Gastrocnemius medialis (tissue), 4 donors: Measurements from ENCODE around the gene APLN. TPM values are rescaled to one million over a fixed set of nuclear protein-coding genes. Genes with fewer than 3 reads are reported as not detected.
A peak's percentile ranks its signal among the peaks of the same experiment; 100 is the strongest.

Experiments used
- ATAC-seq, 2 donors: fragments of 150-250 bp; one replicate each; pipeline ENCODE4 v1.9.1; 2016
- DNase-seq, 2 donors: peaks; one replicate each; pipeline ENCODE4 v3.0.0-alpha.2; 2019
- H3K27ac ChIP-seq, 4 donors: fragments of 200-600 bp; sonication (generic); 1 replicate in 1 of 4; 2 replicates in 3 of 4; pipeline ENCODE4 v1.5.1; 2016 to 2018; ENCODE audit warnings: mild to moderate bottlenecking in 2 of 4, moderate library complexity in 1 of 4
- H3K27me3 ChIP-seq, 3 donors: fragments of 200-600 bp; sonication (generic) in 2 of 3; 1 replicate in 1 of 3; 2 replicates in 2 of 3; pipeline versions ENCODE4 v1.5.1 to v1.6.0; 2016 to 2019; ENCODE audit warnings: mild to moderate bottlenecking in 1 of 3, moderate library complexity in 1 of 3
- H3K36me3 ChIP-seq, 2 donors: fragments of 200-600 bp; sonication (generic) in 1 of 2; one replicate each; pipeline ENCODE4 v1.5.1; 2017 to 2018
- H3K4me1 ChIP-seq, 2 donors: fragments of 200-600 bp; sonication (generic) in 1 of 2; one replicate each; pipeline ENCODE4 v1.5.1; 2016 to 2017; ENCODE audit warnings: mild to moderate bottlenecking in 2 of 2
- H3K4me3 ChIP-seq, 4 donors: fragments of 200-600 bp; sonication (generic) in 3 of 4; 1 replicate in 1 of 4; 2 replicates in 3 of 4; pipeline ENCODE4 v1.5.1; 2016 to 2019; ENCODE audit warnings: mild to moderate bottlenecking in 2 of 4
- H3K9me3 ChIP-seq, 3 donors: fragments of 200-600 bp; sonication (generic) in 2 of 3; 1 replicate in 1 of 3; 2 replicates in 2 of 3; pipeline ENCODE4 v1.5.1; 2016 to 2019
- POLR2A ChIP-seq, 2 donors: fragments of 450-650 bp; IDR thresholded peaks; one replicate each; pipeline ENCODE4 v1.6.1; 2017; ENCODE audit warnings: antibody characterized with exemption in 2 of 2, mild to moderate bottlenecking in 2 of 2, moderate library complexity in 2 of 2
- in situ Hi-C, 4 donors: fragments of 200-750 bp; cut with MboI; loops; one replicate each; pipeline versions ENCODE4 v1.15.0 to v1.8.0; 2017; ENCODE audit warnings: low sequenced_read_pairs in 4 of 4
- intact Hi-C: fragments of 100-400 bp; cut with DNase I; formaldehyde crosslinking; loops from one replicate; pipeline ENCODE4 v1.15.1; 2023; ENCODE audit warnings: low total_unique reads
- total RNA-seq, 4 donors: library from RNA; depleted of rRNA; stranded (reverse); fragments of >200 nt; gene quantifications; one replicate each; pipeline versions ENCODE4 v1.1.0 to v1.2.3, GENCODE V29; 2016
- TF ChIP-seq, protein P1 (sequence below), 5 experiments: fragments of 450-650 bp in 3 of 5; fragments of 200-600 bp in 2 of 5; sonication (generic) in 2 of 5; IDR thresholded peaks in 4 of 5; conservative IDR thresholded peaks in 1 of 5; 1 replicate in 4 of 5; 2 replicates in 1 of 5; pipeline ENCODE4 v1.5.1; 2016 to 2019; ENCODE audit warnings: antibody characterized with exemption in 5 of 5, mild to moderate bottlenecking in 3 of 5, moderate library complexity in 3 of 5

The APLN gene
- total RNA-seq, 4 donors from 2014 or later, result not detected

DNA sequence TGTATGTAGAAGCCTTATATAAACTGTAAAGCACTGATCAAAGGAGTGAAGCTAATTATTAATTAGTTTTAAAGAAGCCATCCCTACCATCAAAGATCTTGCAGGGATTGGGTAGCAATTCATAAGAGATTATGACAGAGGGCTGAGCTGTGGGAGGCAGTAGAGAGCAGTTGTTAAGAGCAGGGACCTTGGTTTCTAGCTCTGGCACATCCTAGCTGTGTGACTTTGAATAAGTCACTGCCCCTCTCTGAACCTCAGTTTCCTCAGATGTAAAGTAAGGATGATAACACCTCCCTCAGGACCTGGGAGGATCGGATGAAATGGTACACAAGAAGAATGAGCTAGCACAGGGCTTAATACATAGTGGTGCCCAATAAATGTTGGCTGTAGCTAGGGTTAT, 45.4 kb downstream of the APLN start:
- Histone ChIP-seq H3K27ac (no peak overlapping the region), H3K4me3 (no peak overlapping the region), H3K4me1 (peaks cover 1 to 2% of the 10 kb centered on the region in 2 donors), H3K27me3 (no peaks in the 10 kb centered on the region), H3K36me3 (no peaks in the 10 kb centered on the region), H3K9me3 (no peaks in the 10 kb centered on the region)
- in situ Hi-C loops, result loop anchor here (10.0 to 25.0 kb wide), 4 partner anchors 115 to 455 kb away; partner anchors contain the start of gene ZDHHC9 (in 1 of the 4)
- TF ChIP-seq, protein P1, sequence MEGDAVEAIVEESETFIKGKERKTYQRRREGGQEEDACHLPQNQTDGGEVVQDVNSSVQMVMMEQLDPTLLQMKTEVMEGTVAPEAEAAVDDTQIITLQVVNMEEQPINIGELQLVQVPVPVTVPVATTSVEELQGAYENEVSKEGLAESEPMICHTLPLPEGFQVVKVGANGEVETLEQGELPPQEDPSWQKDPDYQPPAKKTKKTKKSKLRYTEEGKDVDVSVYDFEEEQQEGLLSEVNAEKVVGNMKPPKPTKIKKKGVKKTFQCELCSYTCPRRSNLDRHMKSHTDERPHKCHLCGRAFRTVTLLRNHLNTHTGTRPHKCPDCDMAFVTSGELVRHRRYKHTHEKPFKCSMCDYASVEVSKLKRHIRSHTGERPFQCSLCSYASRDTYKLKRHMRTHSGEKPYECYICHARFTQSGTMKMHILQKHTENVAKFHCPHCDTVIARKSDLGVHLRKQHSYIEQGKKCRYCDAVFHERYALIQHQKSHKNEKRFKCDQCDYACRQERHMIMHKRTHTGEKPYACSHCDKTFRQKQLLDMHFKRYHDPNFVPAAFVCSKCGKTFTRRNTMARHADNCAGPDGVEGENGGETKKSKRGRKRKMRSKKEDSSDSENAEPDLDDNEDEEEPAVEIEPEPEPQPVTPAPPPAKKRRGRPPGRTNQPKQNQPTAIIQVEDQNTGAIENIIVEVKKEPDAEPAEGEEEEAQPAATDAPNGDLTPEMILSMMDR (IDR thresholded peaks at IDR 0.05 in 4 of 5, conservative IDR thresholded peaks at IDR 0.05 in 1 of 5), result no peak
- no peak for TF ChIP-seq POLR2A (IDR thresholded peaks at IDR 0.05)
- ATAC-seq (no peak), DNase-seq (no peak)
- intact Hi-C loops, result loop anchor here (5.0 to 10.0 kb wide), 3 partner anchors 43 to 315 kb away; partner anchors contain the start of genes APLN and ZDHHC9

DNA sequence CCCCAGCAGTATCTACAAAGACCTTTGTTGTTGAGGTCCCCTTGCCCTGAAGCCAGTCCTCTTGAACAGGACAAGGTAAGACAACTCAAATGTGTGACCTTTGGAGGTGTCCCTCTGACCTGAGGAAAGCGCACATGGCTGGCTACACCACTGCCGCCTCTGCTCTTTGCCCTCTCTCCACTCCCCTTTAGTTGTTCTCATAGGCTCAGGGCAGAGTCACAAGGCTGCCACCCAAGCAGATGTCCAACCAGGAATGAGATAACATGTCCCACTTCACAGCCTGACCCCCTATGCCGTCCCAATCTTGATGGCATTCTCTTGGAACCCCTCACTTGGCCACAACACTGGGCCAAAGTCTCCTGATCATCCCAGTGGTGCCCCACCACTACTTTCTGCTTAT, 46.3 kb downstream of the APLN start:
- H3K27me3 ChIP-seq, result no peaks in the 10 kb centered on the region
- H3K27ac ChIP-seq, result no peak overlapping the region
- no peaks in the 10 kb centered on the region for H3K36me3 ChIP-seq
- intact Hi-C loops, result loop anchor here (5.0 to 10.0 kb wide), 3 partner anchors 44 to 316 kb away; partner anchors contain the start of genes APLN and ZDHHC9
- no peak for DNase-seq
- H3K9me3 ChIP-seq, result no peaks in the 10 kb centered on the region
- H3K4me1 ChIP-seq, result peaks cover 2 to 5% of the 10 kb centered on the region in 2 donors
- no peak for ATAC-seq
- TF ChIP-seq, protein P1 (IDR thresholded peaks at IDR 0.05 in 4 of 5, conservative IDR thresholded peaks at IDR 0.05 in 1 of 5), result no peak
- TF ChIP-seq POLR2A (IDR thresholded peaks at IDR 0.05), result no peak
- H3K4me3 ChIP-seq, result no peak overlapping the region
- in situ Hi-C loops, result loop anchor here (10.0 to 25.0 kb wide), 4 partner anchors 116 to 456 kb away; partner anchors contain the start of gene ZDHHC9 (in 1 of the 4)

DNA sequence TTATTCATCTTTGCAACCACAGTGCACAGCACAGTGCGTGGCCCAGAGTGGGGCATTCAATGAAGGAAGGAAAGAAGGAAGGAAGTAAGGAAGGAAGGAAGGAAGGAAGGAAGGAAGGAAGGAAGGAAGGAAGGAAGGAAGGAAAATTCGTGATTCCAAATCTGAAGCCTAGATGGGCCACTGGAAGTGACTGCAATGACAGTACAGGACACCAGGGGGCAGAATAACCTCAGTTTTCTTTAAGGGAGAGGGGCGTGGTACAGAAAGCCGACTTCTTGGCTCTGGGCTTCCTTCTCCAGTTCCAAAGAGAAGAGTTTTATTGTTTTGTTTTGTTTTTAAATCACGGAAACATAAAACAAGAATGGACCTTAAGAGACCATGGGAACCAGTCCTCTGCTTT, 47.8 kb downstream of the APLN start:
- H3K4me1 ChIP-seq, result peaks cover 2 to 5% of the 10 kb centered on the region in 2 donors
- H3K36me3 ChIP-seq, result no peaks in the 10 kb centered on the region
- H3K9me3 ChIP-seq, result no peaks in the 10 kb centered on the region
- H3K27ac ChIP-seq, result no peak overlapping the region
- in situ Hi-C loops, result loop anchor here (10.0 to 25.0 kb wide), 4 partner anchors 118 to 458 kb away; partner anchors contain the start of gene ZDHHC9 (in 1 of the 4)
- intact Hi-C loops, result loop anchor here (1.0 to 10.0 kb wide), 6 partner anchors 30 to 452 kb away; partner anchors contain the start of genes APLN and ZDHHC9
- H3K27me3 ChIP-seq, result no peaks in the 10 kb centered on the region
- peak; percentile 65 to 68 for ATAC-seq
- TF ChIP-seq, protein P1 (IDR thresholded peaks at IDR 0.05 in 4 of 5, conservative IDR thresholded peaks at IDR 0.05 in 1 of 5), result peak; percentile 64 to 79 (median 72)
- no peak for TF ChIP-seq POLR2A (IDR thresholded peaks at IDR 0.05)
- H3K4me3 ChIP-seq, result no peak overlapping the region
- no peak for DNase-seq

DNA sequence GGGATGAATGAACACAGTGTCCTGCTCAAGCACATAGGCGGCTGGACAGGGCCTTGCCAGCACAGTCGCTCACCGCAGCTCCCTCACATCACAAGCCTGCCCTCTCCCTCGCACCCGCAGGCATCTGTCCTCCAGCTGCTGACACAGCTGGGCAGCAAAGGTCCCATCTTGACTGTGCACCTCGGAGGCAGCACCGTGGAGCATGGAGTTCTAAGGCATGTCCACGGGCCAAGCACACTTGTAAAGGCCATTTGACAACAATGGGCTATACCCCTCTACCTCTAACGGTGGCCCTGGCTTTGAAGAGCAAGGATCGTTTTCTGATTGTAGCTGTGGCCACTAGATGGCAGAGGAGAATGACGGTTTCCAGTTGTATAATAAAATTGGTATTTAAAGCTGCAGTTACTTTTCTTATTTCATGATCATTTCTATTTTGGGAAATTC, 53.8 kb downstream of the APLN start:
- Histone ChIP-seq H3K4me1 (peaks cover 0 to 5% of the 10 kb centered on the region in 2 donors), H3K27ac (peak overlapping the region in 2 of 4 donors; percentile 9 to 18), H3K36me3 (no peaks in the 10 kb centered on the region), H3K9me3 (no peaks in the 10 kb centered on the region), H3K27me3 (no peaks in the 10 kb centered on the region), H3K4me3 (no peak overlapping the region)
- TF ChIP-seq POLR2A (IDR thresholded peaks at IDR 0.05), result no peak
- TF ChIP-seq, protein P1 (IDR thresholded peaks at IDR 0.05 in 4 of 5, conservative IDR thresholded peaks at IDR 0.05 in 1 of 5), result peak in 4 of 5 experiments; percentile 19 to 54 (median 29)
- ATAC-seq (peak; percentile 43 to 46), DNase-seq (no peak)
- in situ Hi-C loops (loop anchor here (10.0 to 25.0 kb wide), 4 partner anchors 124 to 464 kb away; partner anchors contain the start of gene ZDHHC9 (in 1 of the 4)), intact Hi-C loops (loop anchor here (10.0 kb wide), 2 partner anchors 244 to 324 kb away; partner anchors contain the start of gene ZDHHC9)
